GM10847 (cell line): ENCODE data around the gene SPAG17.

ENCODE experiments used
- POLR2A ChIP-seq: IDR thresholded peaks from 2 replicates; pipeline ENCODE4 v1.6.1; 2011; ENCODE audit not compliant: insufficient read length; ENCODE audit errors: extremely low read depth

SPAG17 gene

GRCh38 chr1:117933769-117934168 lies 251.3 kb downstream of the SPAG17 start:
- TF ChIP-seq POLR2A = no peak

- no peak for TF ChIP-seq POLR2A
Measured at GRCh38 chr1:117932576-117932975, 252.5 kb downstream of the SPAG17 start.

GRCh38 chr1:117930484-117930883 lies 254.5 kb downstream of the SPAG17 start:
- no peak for TF ChIP-seq POLR2A

- TF ChIP-seq POLR2A = no peak
Measured at GRCh38 chr1:117930173-117930447, 254.9 kb downstream of the SPAG17 start.

- TF ChIP-seq POLR2A = peak; percentile 52
Measured at GRCh38 chr1:117929343-117930172, 255.5 kb downstream of the SPAG17 start, which contains the start of the genes GDAP2 and WDR3. TSS of gene GDAP2 (minus strand) at chr1:117929621. CDS start at chr1:117920357, 9,264 bp downstream. TSS of gene WDR3 (plus strand) at chr1:117929739. CDS start at chr1:117933320, 3,581 bp downstream.

- TF ChIP-seq POLR2A = no peak
Measured at GRCh38 chr1:117928881-117929342, 256.1 kb downstream of the SPAG17 start.

GRCh38 chr1:117925981-117926380 lies 259.0 kb downstream of the SPAG17 start:
- no peak for TF ChIP-seq POLR2A

GRCh38 chr1:117921991-117922390 lies 263.0 kb downstream of the SPAG17 start:
- TF ChIP-seq POLR2A = no peak

- no peak for TF ChIP-seq POLR2A
Measured at GRCh38 chr1:117919376-117919775, 265.7 kb downstream of the SPAG17 start.

- no peak for TF ChIP-seq POLR2A
Measured at GRCh38 chr1:117911051-117911450, 274.0 kb downstream of the SPAG17 start.

- TF ChIP-seq POLR2A = no peak
Measured at GRCh38 chr1:117905019-117905418, 280.0 kb downstream of the SPAG17 start.

- no peak for TF ChIP-seq POLR2A
Measured at GRCh38 chr1:117904485-117904884, 280.5 kb downstream of the SPAG17 start.
